MCF 10A (cell line): ENCODE results near the gene NDUFS6. TPM values are rescaled to one million over a fixed set of nuclear protein-coding genes. Genes with fewer than 3 reads are reported as not detected.

ENCODE experiments used
- BruUV-seq: library from RNA; stranded (reverse); fragments of 400-500 nt; replicated peaks from 2 replicates; lab custom pipeline; 2021; lab: Mats Ljungman, UMichigan
- CTCF ChIA-PET: fragments of 300-600 bp; sonication (Branson Sonifier 250); formaldehyde crosslinking; extraction: SDS; loops from one replicate; lab custom pipeline; 2021; ENCODE audit warnings: antibody characterized with exemption, inconsistent platforms; lab: Yijun Ruan, JAX
- POLR2A ChIA-PET: fragments of 300-600, 350-650 bp; sonication (Branson Sonifier 250); formaldehyde crosslinking; extraction: SDS; loops from one replicate; lab custom pipeline; 2020; ENCODE audit warnings: antibody characterized with exemption, inconsistent platforms; lab: Yijun Ruan, JAX
- DNase-seq: peaks from one replicate; pipeline ENCODE4 v3.0.0-alpha.2; 2018; ENCODE audit not compliant: unreplicated experiment
- H3K27ac Mint-ChIP-seq: one replicate; pipeline ENCODE4 v1.8.0; 2022; ENCODE audit warnings: mild to moderate bottlenecking, low read depth, mixed read lengths; ENCODE audit not compliant: unreplicated experiment
- H3K27me3 Mint-ChIP-seq: one replicate; pipeline ENCODE4 v1.8.0; 2022; ENCODE audit warnings: mixed read lengths; ENCODE audit not compliant: insufficient read depth, unreplicated experiment
- H3K36me3 Mint-ChIP-seq: one replicate; pipeline ENCODE4 v1.8.0; 2022; ENCODE audit warnings: mild to moderate bottlenecking, moderate library complexity, mixed read lengths; ENCODE audit not compliant: insufficient read depth, unreplicated experiment
- H3K4me1 Mint-ChIP-seq: one replicate; pipeline ENCODE4 v1.8.0; 2022; ENCODE audit warnings: mixed read lengths; ENCODE audit not compliant: insufficient read depth, unreplicated experiment
- H3K4me3 Mint-ChIP-seq: one replicate; pipeline ENCODE4 v1.8.0; 2022; ENCODE audit warnings: mild to moderate bottlenecking, moderate library complexity, mixed read lengths; ENCODE audit not compliant: unreplicated experiment
- H3K9me3 Mint-ChIP-seq: one replicate; pipeline ENCODE4 v1.8.0; 2022; ENCODE audit warnings: mixed read lengths; ENCODE audit not compliant: unreplicated experiment
- CTCF ChIP-seq: fragments of 200-600 bp; IDR thresholded peaks from one replicate; pipeline ENCODE4 v1.8.0; 2022; ENCODE audit warnings: antibody characterized with exemption, mild to moderate bottlenecking; ENCODE audit not compliant: unreplicated experiment
- intact Hi-C: fragments of 100-400 bp; cut with micrococcal nuclease; formaldehyde crosslinking; loops from 2 replicates; pipeline ENCODE4 v1.14.1; 2022
- total RNA-seq: library from RNA; stranded (reverse); gene quantifications from 2 replicates; pipeline ENCODE4 v1.2.3, GENCODE V29; 2022

NDUFS6 gene
- total RNA-seq, 1 experiment from 2014 or later, result 65.6 TPM

GRCh38 chr5:1768283-1769000, 32.8 kb upstream of the NDUFS6 start:
- intact Hi-C loops, result no loop called here
- no peak overlapping the region for H3K4me3 Mint-ChIP-seq
- ChIA-PET POLR2A (no interaction called here), CTCF (interaction anchor here (0.7 kb wide), 1 partner anchor 92 kb away, joined by 3 read pairs; no protein-coding TSS in a partner anchor)
- BruUV-seq, result no TSS peak
- no peaks in the 10 kb centered on the region for H3K4me1 Mint-ChIP-seq
- H3K36me3 Mint-ChIP-seq, result no peaks in the 10 kb centered on the region
- no peak overlapping the region for H3K27ac Mint-ChIP-seq
- H3K9me3 Mint-ChIP-seq, result no peaks in the 10 kb centered on the region
- TF ChIP-seq CTCF, result no peak
- DNase-seq, result no peak
- H3K27me3 Mint-ChIP-seq, result peaks cover 14% of the 10 kb centered on the region

- no peaks in the 10 kb centered on the region for H3K4me1 Mint-ChIP-seq
- no peaks in the 10 kb centered on the region for H3K36me3 Mint-ChIP-seq
- no peak overlapping the region for H3K4me3 Mint-ChIP-seq
- H3K9me3 Mint-ChIP-seq, result no peaks in the 10 kb centered on the region
- H3K27ac Mint-ChIP-seq, result no peak overlapping the region
- DNase-seq, result no peak
- ChIA-PET CTCF (interaction anchor here (0.6 kb wide), 1 partner anchor 116 kb away, joined by 5 read pairs; no protein-coding TSS in a partner anchor), POLR2A (no interaction called here)
- H3K27me3 Mint-ChIP-seq, result peaks cover 14% of the 10 kb centered on the region
- TF ChIP-seq CTCF, result no peak
- BruUV-seq, result no TSS peak
- intact Hi-C loops, result no loop called here
These were observed 32.1 kb upstream of the NDUFS6 start for GRCh38 chr5:1769017-1769640.

- no TSS peak for BruUV-seq
- Mint-ChIP-seq H3K4me3 (no peak overlapping the region), H3K27me3 (peaks cover 14% of the 10 kb centered on the region), H3K36me3 (no peaks in the 10 kb centered on the region), H3K27ac (no peak overlapping the region), H3K9me3 (no peaks in the 10 kb centered on the region), H3K4me1 (no peaks in the 10 kb centered on the region)
- ChIA-PET CTCF (interaction anchor here (0.6 kb wide), 1 partner anchor 117 kb away, joined by 5 read pairs; no protein-coding TSS in a partner anchor), POLR2A (no interaction called here)
- no peak for DNase-seq
- intact Hi-C loops, result no loop called here
- TF ChIP-seq CTCF, result no peak
These were observed 31.3 kb upstream of the NDUFS6 start for GRCh38 chr5:1769752-1770442.

- TF ChIP-seq CTCF, result no peak
- DNase-seq, result no peak
- H3K27me3 Mint-ChIP-seq, result peaks cover 14% of the 10 kb centered on the region
- no peak overlapping the region for H3K27ac Mint-ChIP-seq
- H3K36me3 Mint-ChIP-seq, result no peaks in the 10 kb centered on the region
- no peaks in the 10 kb centered on the region for H3K4me1 Mint-ChIP-seq
- no peak overlapping the region for H3K4me3 Mint-ChIP-seq
- no peaks in the 10 kb centered on the region for H3K9me3 Mint-ChIP-seq
- POLR2A ChIA-PET, result interaction anchor here (0.7 kb wide), 1 partner anchor 698 kb away, joined by 3 read pairs; no protein-coding TSS in a partner anchor
- no TSS peak for BruUV-seq
- intact Hi-C loops, result no loop called here
- CTCF ChIA-PET, result interaction anchor here (0.7 kb wide), 1 partner anchor 482 kb away, joined by 3 read pairs; no protein-coding TSS in a partner anchor
These were observed 30.8 kb upstream of the NDUFS6 start for GRCh38 chr5:1770443-1770802.
